ENCODE measurements around the gene TXLNG. TPM values are rescaled to one million over a fixed set of nuclear protein-coding genes. Genes with fewer than 3 reads are reported as not detected.

TXLNG gene
- total and polyA plus RNA-seq, 2 of the 13 experiments (the other 11 are each of a cell fraction or from before 2014, with no cell fraction given) = 13.1 to 15.5 TPM

DNA sequence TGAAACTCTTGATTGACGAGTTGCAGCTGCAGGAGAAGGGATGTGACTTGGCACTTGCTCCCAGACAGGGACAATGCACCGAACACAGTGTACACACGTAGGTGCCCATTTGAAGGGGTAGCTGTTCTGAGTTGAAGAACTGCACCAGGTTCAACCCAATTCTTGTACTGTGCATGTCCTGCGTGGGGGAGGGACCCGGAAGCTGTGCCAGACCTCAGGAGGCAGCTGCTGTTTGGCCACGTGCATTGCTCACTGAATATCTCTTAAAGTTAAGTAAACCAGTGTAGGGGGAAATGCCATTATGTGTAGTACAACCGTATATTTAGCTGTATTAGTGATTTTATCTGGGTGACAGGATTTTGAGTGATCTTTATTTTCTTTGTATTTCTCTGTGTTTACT lies 95.9 kb downstream of the TXLNG start:
- ATAC-seq (peak; percentile 60), DNase-seq (ENCODE audit: low spot score) (no peak), FAIRE-seq (no peak)
- Histone ChIP-seq H3K27ac (ENCODE audit: extremely low read length, insufficient read depth, low read length) (no peak overlapping the region), H3K4me1 (ENCODE audit: insufficient read depth, low read length) (no peaks in the 10 kb centered on the region), H3K9me3 (ENCODE audit: low read length) (no peaks in the 10 kb centered on the region), H3K4me3 (replicated peaks in 1 of 3; ENCODE audit: insufficient read depth in 1 of 3, low read depth in 2 of 3, low read length in 3 of 3) (peak overlapping the region; percentile 15 to 70 (median 34); a peak in 4 of 6 replicates), H3K9ac (ENCODE audit: insufficient read depth, low read depth, low read length) (no peak overlapping the region), H4K20me1 (ENCODE audit: insufficient read depth, low read length) (no peaks in the 10 kb centered on the region), H2AFZ (ENCODE audit: low read length) (peak overlapping the region; percentile 54), H3K27me3 (ENCODE audit: control insufficient read depth in 1 of 2, insufficient read depth in 2 of 2, low read length in 2 of 2) (no peaks in the 10 kb centered on the region), H3K4me2 (ENCODE audit: low read depth, low read length) (peak overlapping the region; percentile 85), H3K79me2 (ENCODE audit: insufficient read depth, low read length) (no peaks in the 10 kb centered on the region), H3K36me3 (replicated peaks in 1 of 2; ENCODE audit: control insufficient read depth in 1 of 2, insufficient read depth in 2 of 2, low read length in 2 of 2) (no peaks in the 10 kb centered on the region)
- in situ Hi-C loops (cut with HindIII; ENCODE audit: extremely low pct_ligation_motif_present, low pct_unique_long_range_greater_than_20kb) = no loop called here
- CTCF ChIA-PET (ENCODE audit: low intra/inter-chr PET ratio, low total read pairs) = interaction anchor here (2.8 kb wide), 1 partner anchor 164 kb away, joined by 12 read pairs; no protein-coding TSS in a partner anchor
- TF ChIP-seq SAP130 (CRISPR knock-in tag; IDR thresholded peaks at IDR 0.05; ENCODE audit: low read depth) = 0 out of 2 replicates have a peak, but pooled peaks have one; percentile 17
- TF ChIP-seq MAX (IDR thresholded peaks at IDR 0.05) = peak; percentile 27; the same call in 1 of the 2 replicates
- TF ChIP-seq MYPOP (CRISPR knock-in tag; IDR thresholded peaks at IDR 0.05) = no peak
- POLR2A ChIA-PET = interaction anchor here (1.6 kb wide), 1 partner anchor 11 kb away, joined by 6 read pairs; no protein-coding TSS in a partner anchor
- BruUV-seq (replicated peaks) = no TSS peak
- intact Hi-C loops (cut with micrococcal nuclease; ENCODE audit: unreplicated experiment) = no loop called here
- WGBS (ENCODE audit: low lambda C conversion rate) = 0% methylated on average over 3 of the region's 7 CpGs

DNA sequence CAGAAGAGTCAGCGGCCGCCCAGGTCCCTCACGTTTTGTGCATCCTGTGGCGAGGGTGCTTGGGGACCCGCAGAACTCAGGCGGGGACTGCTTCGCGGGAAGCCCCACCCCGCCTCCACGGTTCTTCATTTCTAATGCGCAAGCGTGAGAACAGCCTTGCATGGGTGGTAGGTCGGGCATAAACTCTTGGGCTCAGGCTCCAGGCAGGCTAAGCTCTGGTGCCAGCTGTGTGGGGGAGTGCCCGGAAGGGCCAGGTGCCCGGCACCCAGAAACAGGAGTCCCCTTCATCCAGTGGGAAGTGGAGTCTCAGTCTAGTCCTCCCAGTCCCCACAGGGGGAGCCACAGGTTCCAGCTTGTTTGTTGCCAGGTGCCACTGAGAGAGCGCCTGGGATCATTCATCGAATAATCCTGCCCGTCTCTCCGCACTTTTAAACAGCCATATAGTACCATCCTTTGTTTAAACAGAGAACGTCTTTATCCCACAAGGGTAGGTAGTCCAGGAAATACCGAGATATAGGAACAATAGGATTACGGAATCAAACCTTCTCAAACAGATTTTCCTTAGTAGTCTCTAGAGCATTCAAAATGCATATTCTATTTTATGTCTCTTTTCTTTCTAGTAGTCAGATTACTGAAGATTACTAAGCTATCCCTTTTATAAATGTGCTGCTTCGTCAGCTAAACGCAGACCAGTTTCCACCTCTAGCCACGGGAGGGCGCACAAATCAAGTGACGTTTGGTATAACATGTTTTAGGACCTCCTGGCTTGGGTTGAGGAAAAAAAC lies 96.6 kb downstream of the TXLNG start:
- H3K4me2 ChIP-seq (ENCODE audit: low read depth, low read length) = peak overlapping the region; percentile 85
- 0 out of 2 replicates have a peak overlapping the region, but pooled peaks have one; percentile 10 for H3K9ac ChIP-seq (ENCODE audit: insufficient read depth, low read depth, low read length)
- H3K36me3 ChIP-seq (replicated peaks in 1 of 2; ENCODE audit: control insufficient read depth in 1 of 2, insufficient read depth in 2 of 2, low read length in 2 of 2) = no peaks in the 10 kb centered on the region
- peak overlapping the region; percentile 88 for H2AFZ ChIP-seq (ENCODE audit: low read length)
- no peaks in the 10 kb centered on the region for H3K79me2 ChIP-seq (ENCODE audit: insufficient read depth, low read length)
- no peaks in the 10 kb centered on the region for H3K27me3 ChIP-seq (ENCODE audit: control insufficient read depth in 1 of 2, insufficient read depth in 2 of 2, low read length in 2 of 2)
- FAIRE-seq (no peak), DNase-seq (ENCODE audit: low spot score) (peak; percentile 44), ATAC-seq (peak; percentile 95)
- H3K9me3 ChIP-seq (ENCODE audit: low read length) = no peaks in the 10 kb centered on the region
- no TSS peak for BruUV-seq (replicated peaks)
- 2% methylated on average over 15 of the region's 27 CpGs for WGBS (ENCODE audit: low lambda C conversion rate)
- H3K27ac ChIP-seq (ENCODE audit: extremely low read length, insufficient read depth, low read length) = no peak overlapping the region
- CTCF ChIA-PET (ENCODE audit: low intra/inter-chr PET ratio, low total read pairs) = interaction anchor here (2.8 kb wide), 1 partner anchor 164 kb away, joined by 12 read pairs; no protein-coding TSS in a partner anchor
- H3K4me1 ChIP-seq (ENCODE audit: insufficient read depth, low read length) = no peaks in the 10 kb centered on the region
- H4K20me1 ChIP-seq (ENCODE audit: insufficient read depth, low read length) = no peaks in the 10 kb centered on the region
- POLR2A ChIA-PET = interaction anchor here (0.5 to 1.6 kb wide), 3 partner anchors 12 to 854 kb away, joined by 3 to 6 read pairs (median 3); partner anchors contain the start of gene SCML1
- H3K4me3 ChIP-seq (replicated peaks in 1 of 3; ENCODE audit: insufficient read depth in 1 of 3, low read depth in 2 of 3, low read length in 3 of 3) = peak overlapping the region; percentile 55 to 70 (median 55); a peak in 5 of 6 replicates
- intact Hi-C loops (cut with micrococcal nuclease; ENCODE audit: unreplicated experiment) (loop anchor here (1.0 kb wide), 1 partner anchor 163 kb away; no protein-coding TSS in a partner anchor), in situ Hi-C loops (cut with HindIII; ENCODE audit: extremely low pct_ligation_motif_present, low pct_unique_long_range_greater_than_20kb) (no loop called here)
- TF ChIP-seq MYPOP (CRISPR knock-in tag; IDR thresholded peaks at IDR 0.05) (no peak), SMC3 (IDR thresholded peaks at IDR 0.05; ENCODE audit: low read length) (peak; percentile 41; the same call in 1 of the 2 replicates), ZNF720 (CRISPR knock-in tag; IDR thresholded peaks at IDR 0.05) (no peak), ZNF431 (CRISPR knock-in tag; IDR thresholded peaks at IDR 0.05; ENCODE audit: borderline replicate concordance, low read depth) (no peak), AGO1 (IDR thresholded peaks at IDR 0.05; ENCODE audit: low read depth, low read length, poor library complexity, severe bottlenecking) (no peak), DRAP1 (CRISPR knock-in tag; IDR thresholded peaks at IDR 0.05) (no peak), ZNF713 (CRISPR knock-in tag; IDR thresholded peaks at IDR 0.05) (no peak), ZNF598 (CRISPR knock-in tag; IDR thresholded peaks at IDR 0.05; ENCODE audit: borderline replicate concordance) (no peak), LCORL (IDR thresholded peaks at IDR 0.05) (no peak), LCORL (CRISPR knock-in tag; IDR thresholded peaks at IDR 0.05) (no peak)
- TF ChIP-seq, protein P1, sequence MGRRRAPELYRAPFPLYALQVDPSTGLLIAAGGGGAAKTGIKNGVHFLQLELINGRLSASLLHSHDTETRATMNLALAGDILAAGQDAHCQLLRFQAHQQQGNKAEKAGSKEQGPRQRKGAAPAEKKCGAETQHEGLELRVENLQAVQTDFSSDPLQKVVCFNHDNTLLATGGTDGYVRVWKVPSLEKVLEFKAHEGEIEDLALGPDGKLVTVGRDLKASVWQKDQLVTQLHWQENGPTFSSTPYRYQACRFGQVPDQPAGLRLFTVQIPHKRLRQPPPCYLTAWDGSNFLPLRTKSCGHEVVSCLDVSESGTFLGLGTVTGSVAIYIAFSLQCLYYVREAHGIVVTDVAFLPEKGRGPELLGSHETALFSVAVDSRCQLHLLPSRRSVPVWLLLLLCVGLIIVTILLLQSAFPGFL (CRISPR knock-in tag; IDR thresholded peaks at IDR 0.05) = no peak
